ENCODE data around the gene FAM3D.
"Not testable (repeated sequence)": the region's sequence is repeated elsewhere in the genome, so short reads cannot be mapped to it uniquely, and the experiment has no call there.

FAM3D gene, protein sequence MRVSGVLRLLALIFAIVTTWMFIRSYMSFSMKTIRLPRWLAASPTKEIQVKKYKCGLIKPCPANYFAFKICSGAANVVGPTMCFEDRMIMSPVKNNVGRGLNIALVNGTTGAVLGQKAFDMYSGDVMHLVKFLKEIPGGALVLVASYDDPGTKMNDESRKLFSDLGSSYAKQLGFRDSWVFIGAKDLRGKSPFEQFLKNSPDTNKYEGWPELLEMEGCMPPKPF

DNA sequence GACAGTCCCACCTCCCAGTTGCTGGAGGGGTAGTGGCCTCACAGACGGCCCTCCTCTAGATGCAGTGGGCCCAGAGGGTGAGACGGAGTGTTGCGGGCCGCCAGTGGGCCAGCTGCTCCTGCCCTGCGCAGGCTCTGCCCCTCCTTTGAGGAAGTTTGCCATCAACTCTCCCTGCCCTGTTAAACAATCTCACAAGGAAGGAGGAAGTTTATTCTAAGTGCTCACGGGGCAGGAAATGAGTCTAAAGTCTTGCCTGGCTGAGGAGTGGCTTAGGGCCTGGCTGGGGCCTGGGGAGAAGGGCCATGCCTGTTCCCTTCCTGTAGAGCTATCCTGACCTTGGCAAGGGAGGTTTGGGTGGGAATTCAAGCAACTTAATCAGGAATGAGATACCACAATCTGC lies at the start of gene FAM3D:
FAM3D (minus strand) TSS at position 92 of the 400 bp plus-strand sequence. CDS start 11,211 bp downstream, outside the sequence.
- H3K4me3 ChIP-seq (ENCODE audit: control insufficient read depth, low read depth, low read length): no peak within 1 kb of the TSS
- DNase-seq (ENCODE audit: low read depth): no peak
- TF ChIP-seq, protein P1, sequence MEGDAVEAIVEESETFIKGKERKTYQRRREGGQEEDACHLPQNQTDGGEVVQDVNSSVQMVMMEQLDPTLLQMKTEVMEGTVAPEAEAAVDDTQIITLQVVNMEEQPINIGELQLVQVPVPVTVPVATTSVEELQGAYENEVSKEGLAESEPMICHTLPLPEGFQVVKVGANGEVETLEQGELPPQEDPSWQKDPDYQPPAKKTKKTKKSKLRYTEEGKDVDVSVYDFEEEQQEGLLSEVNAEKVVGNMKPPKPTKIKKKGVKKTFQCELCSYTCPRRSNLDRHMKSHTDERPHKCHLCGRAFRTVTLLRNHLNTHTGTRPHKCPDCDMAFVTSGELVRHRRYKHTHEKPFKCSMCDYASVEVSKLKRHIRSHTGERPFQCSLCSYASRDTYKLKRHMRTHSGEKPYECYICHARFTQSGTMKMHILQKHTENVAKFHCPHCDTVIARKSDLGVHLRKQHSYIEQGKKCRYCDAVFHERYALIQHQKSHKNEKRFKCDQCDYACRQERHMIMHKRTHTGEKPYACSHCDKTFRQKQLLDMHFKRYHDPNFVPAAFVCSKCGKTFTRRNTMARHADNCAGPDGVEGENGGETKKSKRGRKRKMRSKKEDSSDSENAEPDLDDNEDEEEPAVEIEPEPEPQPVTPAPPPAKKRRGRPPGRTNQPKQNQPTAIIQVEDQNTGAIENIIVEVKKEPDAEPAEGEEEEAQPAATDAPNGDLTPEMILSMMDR (IDR thresholded peaks at IDR 0.05; ENCODE audit: control insufficient read depth, insufficient read depth, low read depth, low read length, missing control alignments): no peak

DNA sequence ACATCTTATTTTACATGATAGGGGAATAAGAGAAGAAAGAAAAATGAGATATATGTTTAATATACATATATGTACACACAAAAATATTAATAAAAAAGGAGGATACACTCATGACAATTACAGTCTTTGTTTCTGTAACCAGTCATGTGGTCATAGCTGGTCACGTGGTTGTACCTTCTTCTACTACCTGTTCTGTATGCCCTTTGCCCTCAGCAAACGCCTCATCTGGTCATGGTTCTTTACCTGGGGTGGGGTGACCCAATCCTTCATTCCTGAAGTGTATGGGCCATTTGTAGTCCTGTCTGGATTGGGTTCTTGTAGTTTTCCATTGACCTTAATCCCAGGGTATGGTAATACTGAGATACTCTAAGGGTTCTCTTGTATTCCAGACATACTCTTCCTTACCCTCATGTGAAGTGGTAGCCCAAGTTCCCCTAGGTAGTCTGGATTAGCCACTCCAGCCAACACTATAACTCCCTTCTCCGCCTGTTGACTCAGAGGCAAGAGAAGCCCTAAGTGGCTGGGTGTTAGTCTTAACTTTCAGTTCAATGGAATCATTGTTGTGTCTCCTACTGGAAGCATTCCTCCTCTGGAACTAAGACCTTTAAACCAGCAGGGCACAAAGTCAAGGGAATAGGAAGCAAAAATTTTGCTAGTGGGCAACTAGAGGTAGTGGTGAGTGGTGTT lies 47.3 kb upstream of the FAM3D start:
- no peak for DNase-seq (ENCODE audit: low read depth)
- H3K4me3 ChIP-seq (ENCODE audit: control insufficient read depth, low read depth, low read length): no peak overlapping the region
- TF ChIP-seq, protein P1 (IDR thresholded peaks at IDR 0.05; ENCODE audit: control insufficient read depth, insufficient read depth, low read depth, low read length, missing control alignments): no peak

DNA sequence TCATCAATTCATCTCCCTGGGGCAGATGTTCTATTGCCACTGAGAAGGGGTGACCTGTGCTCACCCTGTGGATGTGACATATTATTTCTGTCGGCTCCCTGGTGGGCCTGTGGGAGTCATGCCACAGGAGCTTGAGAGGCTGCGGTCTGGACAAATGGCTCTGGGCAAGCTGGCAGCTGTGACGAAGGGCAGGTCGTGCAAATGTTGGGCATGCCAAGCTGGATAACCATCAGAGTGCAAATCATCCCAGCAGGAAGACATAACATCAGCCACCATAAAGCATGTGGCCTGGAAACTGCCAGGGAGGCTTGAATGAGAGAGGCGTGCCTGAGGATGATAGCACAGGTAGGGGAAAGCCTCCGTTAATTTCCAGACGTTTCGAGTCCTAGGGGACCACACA lies 45.3 kb upstream of the FAM3D start:
- DNase-seq (ENCODE audit: low read depth): no peak
- no peak overlapping the region for H3K4me3 ChIP-seq (ENCODE audit: control insufficient read depth, low read depth, low read length)
- TF ChIP-seq, protein P1 (IDR thresholded peaks at IDR 0.05; ENCODE audit: control insufficient read depth, insufficient read depth, low read depth, low read length, missing control alignments): no peak

DNA sequence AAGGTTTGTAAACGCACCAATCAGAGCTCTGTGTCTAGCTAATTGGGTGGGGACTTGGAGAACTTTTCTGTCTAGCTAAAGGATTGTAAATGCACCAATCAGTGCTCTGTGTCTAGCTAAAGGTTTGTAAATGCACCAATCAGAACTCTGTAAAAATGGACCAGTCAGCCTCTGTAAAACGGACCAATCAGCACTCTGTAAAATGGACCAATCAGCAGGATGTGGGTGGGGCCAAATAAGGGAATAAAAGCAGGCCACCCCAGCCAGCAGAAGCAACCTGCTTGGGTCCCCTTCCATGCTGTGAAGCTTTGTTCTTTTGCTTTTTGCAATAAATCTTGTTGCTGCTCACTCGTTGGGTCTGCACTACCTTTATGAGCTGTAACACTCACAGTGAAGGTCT lies 42.4 kb upstream of the FAM3D start:
- H3K4me3 ChIP-seq (ENCODE audit: control insufficient read depth, low read depth, low read length); DNase-seq (ENCODE audit: low read depth): not testable (repeated sequence)

DNA sequence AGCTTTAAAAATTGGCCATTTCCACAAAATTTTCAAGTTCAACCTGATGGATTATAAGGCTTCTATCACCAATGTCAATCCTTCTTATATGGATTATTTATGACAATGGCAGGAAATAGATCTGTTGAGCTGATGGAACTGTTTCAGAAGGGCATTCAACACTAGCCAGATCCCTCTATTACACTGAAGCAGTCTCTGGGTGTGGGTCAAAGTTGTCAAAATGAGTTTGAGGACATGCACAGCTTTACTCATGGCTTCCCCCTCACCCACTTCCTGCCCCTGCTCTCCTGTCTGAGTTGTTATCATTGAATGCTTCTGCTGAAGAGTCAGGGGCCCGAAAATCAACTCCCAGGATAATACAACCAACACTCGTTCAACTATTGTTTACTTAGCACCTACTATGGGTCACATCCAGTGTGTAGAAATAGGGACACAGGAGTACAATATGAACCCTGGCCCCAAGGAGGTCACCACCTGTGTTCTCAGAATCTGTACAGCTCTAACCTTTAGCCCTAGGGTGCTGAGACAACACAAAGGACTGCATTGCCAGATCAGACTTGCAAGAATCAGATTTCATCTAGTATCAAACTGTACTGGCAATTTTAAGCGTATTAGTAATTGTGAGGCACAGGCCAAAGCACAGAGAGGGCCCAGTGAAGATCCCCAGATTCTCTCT lies 41.7 kb upstream of the FAM3D start:
- H3K4me3 ChIP-seq (ENCODE audit: control insufficient read depth, low read depth, low read length): no peak overlapping the region
- DNase-seq (ENCODE audit: low read depth): no peak
- TF ChIP-seq, protein P1 (IDR thresholded peaks at IDR 0.05; ENCODE audit: control insufficient read depth, insufficient read depth, low read depth, low read length, missing control alignments): no peak

DNA sequence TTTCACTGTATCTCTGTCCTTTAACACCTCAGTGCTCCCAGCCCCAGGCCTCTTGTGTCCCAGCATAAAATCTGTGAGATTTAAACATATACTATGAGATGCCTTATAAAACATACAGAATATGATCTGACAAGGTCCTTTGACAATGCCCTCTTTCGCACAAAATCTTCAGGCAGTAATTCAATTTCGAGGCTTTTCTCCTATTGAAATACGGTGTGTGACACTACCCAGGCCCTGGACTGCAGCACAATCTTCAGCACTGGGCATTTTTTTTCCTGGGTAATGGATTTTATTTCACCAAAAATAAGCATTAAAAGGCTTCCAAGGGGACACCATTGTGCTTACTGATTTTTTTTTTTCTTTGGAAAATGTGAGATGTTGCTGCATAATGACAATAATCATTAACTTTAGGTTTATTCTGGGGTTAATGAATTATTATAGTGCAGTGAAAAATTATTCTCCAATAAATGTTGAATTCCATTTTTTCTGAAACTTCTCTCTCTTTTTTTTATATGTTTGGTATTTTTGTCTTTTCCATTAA lies 40.9 kb upstream of the FAM3D start:
- DNase-seq (ENCODE audit: low read depth): no peak
- no peak overlapping the region for H3K4me3 ChIP-seq (ENCODE audit: control insufficient read depth, low read depth, low read length)
- TF ChIP-seq, protein P1 (IDR thresholded peaks at IDR 0.05; ENCODE audit: control insufficient read depth, insufficient read depth, low read depth, low read length, missing control alignments): no peak

All from AG09309 (cell line).